Measurements from ENCODE around the gene POLD1.
A peak's percentile ranks its signal among the peaks of the same experiment; 100 is the strongest.
"Not testable (repeated sequence)": the region's sequence is repeated elsewhere in the genome, so short reads cannot be mapped to it uniquely, and the experiment has no call there.

POLD1 gene

GRCh38 chr19:50365434-50366306 lies 18.5 kb upstream of the POLD1 start, which contains the start of gene NAPSA:
Gene NAPSA, minus strand, starts transcription at chr19:50365639. Its CDS starts 18 bp downstream, at chr19:50365621.
- DNase-seq = no peak

GRCh38 chr19:50368649-50369570 lies 15.2 kb upstream of the POLD1 start:
- peak; percentile 8 to 86 (median 74) for DNase-seq

- DNase-seq = no peak
These were observed 12.2 kb upstream of the POLD1 start for GRCh38 chr19:50371914-50372475.

- peak; percentile 56 to 96 (median 90) for DNase-seq
These were observed 7.7 kb upstream of the POLD1 start, which contains the start of gene NR1H2 for GRCh38 chr19:50376166-50377050. Gene NR1H2, plus strand, starts transcription at chr19:50376457. Its CDS starts 1,149 bp downstream, at chr19:50377606.

GRCh38 chr19:50377051-50377461 lies 7.1 kb upstream of the POLD1 start:
- DNase-seq = no peak

GRCh38 chr19:50377517-50377916 lies 6.6 kb upstream of the POLD1 start:
- DNase-seq = no peak

GRCh38 chr19:50378169-50378862 lies 5.8 kb upstream of the POLD1 start:
- no peak for DNase-seq

- DNase-seq = no peak
These were observed 5.3 kb upstream of the POLD1 start for GRCh38 chr19:50378863-50379236.

- no peak for DNase-seq
These were observed 4.5 kb upstream of the POLD1 start for GRCh38 chr19:50379602-50380001.

GRCh38 chr19:50380137-50380536 lies 4.0 kb upstream of the POLD1 start:
- DNase-seq = no peak

- no peak for DNase-seq
These were observed 3.4 kb upstream of the POLD1 start for GRCh38 chr19:50380751-50381151.

- DNase-seq = no peak
These were observed 2.0 kb upstream of the POLD1 start for GRCh38 chr19:50381881-50382729.

- DNase-seq = no peak
These were observed 921 bp upstream of the POLD1 start for GRCh38 chr19:50383001-50383851.

GRCh38 chr19:50384685-50385535 lies 763 bp downstream of the POLD1 start:
- DNase-seq = no peak

- DNase-seq = peak in 6 of 14 donors; percentile 1 to 54 (median 24)
These were observed 3.2 kb downstream of the POLD1 start for GRCh38 chr19:50387176-50387867.

- DNase-seq = no peak
These were observed 3.7 kb downstream of the POLD1 start for GRCh38 chr19:50387868-50388245.

GRCh38 chr19:50390295-50390694 lies 6.1 kb downstream of the POLD1 start:
- not testable (repeated sequence) for DNase-seq

Data from C1 segment of cervical spinal cord (tissue), 14 donors.